ENCODE measurements around the gene SYT9.

Gene SYT9

GRCh38 chr11:7484645-7485044 lies 232.9 kb downstream of the SYT9 start:
- no peak for DNase-seq

DNA sequence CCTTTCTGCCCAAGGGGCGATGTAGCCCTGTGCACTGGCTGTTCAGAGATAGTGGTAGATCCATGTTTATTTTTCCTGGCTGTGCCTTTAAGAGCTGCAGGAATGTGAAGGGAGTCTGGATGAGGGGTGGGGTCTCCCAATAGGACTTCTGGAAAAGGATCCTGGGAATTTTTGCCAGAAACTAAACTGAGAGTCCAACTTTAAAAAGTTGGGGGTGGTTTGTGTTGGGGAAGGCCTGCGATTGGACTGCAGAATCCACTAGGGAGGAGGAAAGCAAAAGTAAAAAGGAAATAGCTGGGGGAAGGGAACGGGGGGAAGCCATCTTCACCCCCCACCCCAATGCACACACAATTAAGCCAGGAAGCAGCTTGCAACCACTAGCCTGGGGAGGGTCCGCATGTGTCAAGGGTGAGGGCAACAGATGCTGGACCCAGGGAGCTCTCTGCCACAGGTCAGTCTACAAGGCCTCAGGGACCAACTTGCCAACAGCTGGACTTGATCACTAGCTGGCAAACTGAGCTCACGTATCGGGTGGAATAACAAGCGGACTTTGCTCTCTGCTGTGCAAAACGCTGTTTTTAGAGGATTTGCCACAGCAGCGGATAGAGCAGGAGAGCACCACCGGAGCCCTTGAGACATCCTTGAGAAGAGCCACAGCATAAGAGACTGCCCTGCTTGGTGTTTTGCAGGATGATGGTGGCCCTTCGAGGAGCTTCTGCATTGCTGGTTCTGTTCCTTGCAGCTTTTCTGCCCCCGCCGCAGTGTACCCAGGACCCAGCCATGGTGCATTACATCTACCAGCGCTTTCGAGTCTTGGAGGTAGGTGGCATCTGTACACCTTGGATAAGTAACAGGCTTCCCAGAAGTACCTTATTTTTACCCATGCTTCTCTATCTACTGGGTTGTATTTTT lies 233.7 kb downstream of the SYT9 start, which contains the start of gene OLFML1:
TSS of gene OLFML1 (plus strand) at position 321 of the 912 bp plus-strand sequence. CDS start at position 691, 370 bp downstream.
- no peak for DNase-seq

GRCh38 chr11:7486098-7486780 lies 234.5 kb downstream of the SYT9 start:
- no peak for DNase-seq

- DNase-seq = no peak
These were observed 235.1 kb downstream of the SYT9 start for GRCh38 chr11:7486781-7487140.

DNA sequence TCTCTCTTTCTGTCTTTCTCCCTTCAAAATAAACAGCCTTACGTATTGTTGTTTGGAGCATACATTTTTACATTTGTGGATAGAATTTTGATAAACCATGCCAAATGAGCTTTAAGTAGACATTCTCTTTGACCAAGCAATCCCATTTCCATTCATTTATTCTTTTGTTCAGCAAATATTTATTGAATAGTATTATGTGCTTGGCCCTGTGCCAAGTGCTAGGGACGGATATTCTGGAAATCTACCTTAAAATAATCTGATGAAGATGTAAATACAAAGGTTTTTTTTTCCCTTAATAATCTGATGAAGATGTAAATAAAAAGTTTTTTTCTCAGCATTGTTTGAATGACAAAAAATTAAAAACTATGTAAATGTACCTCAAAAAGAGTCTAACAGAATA lies 235.7 kb downstream of the SYT9 start:
- DNase-seq = no peak

GRCh38 chr11:7488681-7489080 lies 237.0 kb downstream of the SYT9 start:
- no peak for DNase-seq

DNA sequence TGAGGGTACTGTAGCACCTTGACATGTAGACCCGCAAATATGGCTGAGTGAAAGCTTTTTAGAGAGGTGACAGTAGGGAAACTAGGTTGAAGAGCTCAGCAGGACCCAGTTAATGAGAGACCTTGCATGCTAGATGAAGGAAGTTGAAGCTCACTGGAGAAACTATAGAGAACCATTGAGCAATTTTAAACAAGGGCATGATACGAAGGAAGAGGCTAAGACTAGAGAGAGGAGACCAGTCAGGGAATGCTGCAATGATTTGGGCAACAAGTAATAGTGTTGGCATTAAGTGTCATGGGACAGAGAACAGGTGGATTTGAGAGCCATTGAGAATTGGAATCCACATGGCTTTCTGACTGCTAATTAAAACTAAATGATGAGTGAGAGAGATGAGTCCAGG lies 237.7 kb downstream of the SYT9 start:
- peak; percentile 6 to 48 (median 35) for DNase-seq

- DNase-seq = peak; percentile 52 to 74 (median 66)
These were observed 238.3 kb downstream of the SYT9 start for GRCh38 chr11:7490054-7490453.

DNA sequence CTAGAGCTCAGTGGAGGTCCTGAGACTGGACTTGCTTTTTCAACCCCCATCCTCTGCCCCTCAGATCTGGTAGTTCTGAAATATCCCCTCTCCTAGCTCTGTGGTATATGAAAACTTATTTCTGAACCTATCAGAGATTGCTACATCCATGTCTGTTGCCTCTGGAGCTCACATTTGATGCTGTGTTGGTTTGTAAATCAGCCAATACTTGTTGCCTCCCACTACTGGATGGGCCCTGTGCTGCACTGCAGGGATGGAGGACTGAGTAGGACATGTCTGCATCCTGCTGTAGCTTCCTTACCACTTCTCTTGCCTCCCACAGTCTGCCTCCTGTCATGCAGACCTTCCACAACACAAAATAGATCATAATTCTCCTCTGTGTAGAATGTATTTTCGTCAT lies 238.8 kb downstream of the SYT9 start:
- no peak for DNase-seq

- no peak for DNase-seq
These were observed 240.5 kb downstream of the SYT9 start for GRCh38 chr11:7492253-7492652.

DNA sequence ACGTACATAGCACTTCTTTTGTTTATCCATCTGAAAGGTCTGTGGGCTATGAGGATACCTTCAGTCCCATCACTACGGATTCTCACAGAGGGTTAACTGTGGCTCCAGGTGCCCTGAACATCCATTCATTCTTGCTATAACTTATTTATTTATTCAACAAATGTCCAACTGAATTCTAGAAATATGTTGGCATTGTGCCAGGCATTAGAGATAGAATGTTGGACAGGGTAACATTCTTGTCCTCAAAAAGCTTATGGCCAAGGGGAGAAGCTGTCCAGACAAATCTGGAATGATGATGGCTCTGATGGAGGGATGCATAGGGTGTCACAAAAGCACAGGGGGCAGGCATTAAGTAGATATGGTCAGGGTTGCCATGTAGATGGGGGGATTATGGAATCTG lies 242.0 kb downstream of the SYT9 start:
- DNase-seq = no peak

DNA sequence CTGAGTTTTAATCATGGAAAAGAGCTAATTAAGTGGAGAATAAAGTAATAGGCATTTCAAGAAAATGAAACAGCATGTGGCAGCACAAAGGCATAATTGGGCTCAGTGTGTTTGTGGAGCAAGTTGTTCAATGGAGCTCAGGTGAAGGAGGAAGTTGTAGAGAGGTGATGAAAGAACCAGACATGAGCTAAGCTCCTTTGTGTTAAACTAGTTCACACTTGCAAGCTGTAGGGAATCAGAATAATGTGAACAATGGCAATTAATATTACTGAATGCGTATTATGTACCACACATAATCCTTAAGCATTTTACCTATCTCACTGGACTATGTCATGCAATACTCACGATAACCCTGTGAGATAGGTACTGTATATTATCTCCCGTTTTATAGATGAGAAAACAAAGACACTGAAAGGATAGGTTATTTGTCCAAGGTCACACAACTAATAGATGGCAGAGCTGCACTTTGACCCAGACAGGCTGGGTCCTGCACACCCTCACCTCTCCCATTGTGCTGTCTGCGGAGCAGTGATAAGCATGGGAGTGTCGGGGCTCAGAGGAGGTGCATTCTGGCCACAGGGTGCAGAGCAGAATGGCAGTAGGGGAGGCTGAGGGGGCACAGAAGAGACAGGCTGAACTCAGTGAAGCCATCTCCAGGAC lies 242.5 kb downstream of the SYT9 start:
- DNase-seq = no peak

GRCh38 chr11:7495882-7496551 lies 244.3 kb downstream of the SYT9 start:
- DNase-seq = peak; percentile 67 to 87 (median 83)

- peak; percentile 53 to 65 (median 63) for DNase-seq
These were observed 246.5 kb downstream of the SYT9 start for GRCh38 chr11:7498193-7498592.

DNA sequence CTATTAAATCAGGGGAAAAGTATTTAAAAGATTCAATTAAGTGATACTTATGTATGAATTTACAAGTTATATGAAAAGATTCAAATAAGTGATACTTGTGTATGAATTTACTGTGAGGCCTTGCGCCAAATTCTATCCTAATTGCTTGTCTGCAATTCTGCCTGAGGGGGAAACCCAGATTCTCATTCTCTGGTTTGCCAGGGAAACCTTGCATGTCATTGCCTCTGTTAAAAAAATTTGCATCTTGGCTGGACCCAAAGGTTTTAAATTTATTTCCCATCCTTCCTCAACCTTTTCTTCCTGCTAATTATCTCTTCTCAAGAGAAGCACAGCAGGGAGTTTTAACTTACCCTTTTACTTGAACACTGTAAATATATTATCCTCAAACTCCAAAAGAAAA lies 247.4 kb downstream of the SYT9 start:
- DNase-seq = peak in 1 of 3 donors; percentile 29

GRCh38 chr11:7500251-7500650 lies 248.5 kb downstream of the SYT9 start:
- no peak for DNase-seq

- no peak for DNase-seq
These were observed 249.5 kb downstream of the SYT9 start for GRCh38 chr11:7501251-7501650.

DNA sequence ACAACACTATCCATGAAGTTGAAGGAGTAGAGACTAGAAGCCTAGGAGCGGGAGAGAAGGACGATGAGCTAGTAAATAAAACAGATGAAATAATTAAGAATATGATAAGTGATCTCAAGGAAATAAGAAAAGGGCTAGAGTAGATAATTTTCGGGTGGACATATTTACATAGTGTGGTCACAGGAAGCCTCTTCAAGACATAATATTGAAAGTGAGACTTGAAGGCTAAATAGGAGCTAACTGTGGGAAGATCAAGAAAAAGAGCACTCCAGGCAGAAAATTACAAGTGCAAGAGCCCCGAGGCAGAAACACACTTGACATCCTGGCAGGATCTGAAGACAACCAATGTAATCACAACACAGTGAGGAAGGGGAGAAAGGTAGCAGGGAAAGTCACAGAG lies 250.2 kb downstream of the SYT9 start:
- no peak for DNase-seq

- DNase-seq = no peak
These were observed 254.5 kb downstream of the SYT9 start for GRCh38 chr11:7506243-7506642.

DNA sequence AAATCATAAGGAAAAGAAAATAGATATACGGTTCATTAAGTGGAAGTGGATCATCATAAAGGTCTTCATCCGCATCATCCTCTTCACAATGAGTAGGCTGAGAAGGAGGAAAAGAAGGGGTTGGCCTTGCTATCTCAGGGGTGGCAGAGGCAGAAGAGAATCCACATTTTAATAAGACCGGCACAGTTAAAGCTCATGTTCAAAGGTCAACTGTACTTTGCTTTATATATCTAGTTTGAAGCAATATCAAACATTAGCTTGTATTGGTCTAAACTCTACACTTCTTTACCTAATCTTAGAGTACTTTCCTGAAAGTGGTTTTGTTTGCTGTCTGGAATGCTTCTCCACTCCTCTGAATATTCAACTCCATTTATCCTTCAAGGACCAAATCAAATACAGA lies 256.4 kb downstream of the SYT9 start:
- no peak for DNase-seq

DNA sequence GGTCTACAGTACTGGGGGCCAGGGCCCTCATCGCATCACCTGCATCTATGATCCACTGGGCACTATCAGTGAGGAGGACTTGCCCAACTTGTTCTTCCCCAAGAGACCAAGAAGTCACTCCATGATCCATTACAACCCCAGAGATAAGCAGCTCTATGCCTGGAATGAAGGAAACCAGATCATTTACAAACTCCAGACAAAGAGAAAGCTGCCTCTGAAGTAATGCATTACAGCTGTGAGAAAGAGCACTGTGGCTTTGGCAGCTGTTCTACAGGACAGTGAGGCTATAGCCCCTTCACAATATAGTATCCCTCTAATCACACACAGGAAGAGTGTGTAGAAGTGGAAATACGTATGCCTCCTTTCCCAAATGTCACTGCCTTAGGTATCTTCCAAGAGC lies 258.3 kb downstream of the SYT9 start:
- no peak for DNase-seq

- no peak for DNase-seq
These were observed 259.7 kb downstream of the SYT9 start for GRCh38 chr11:7511401-7511800.
